ENCODE data around the gene LPP. TPM values are rescaled to one million over a fixed set of nuclear protein-coding genes. Genes with fewer than 3 reads are reported as not detected.
"Not testable (repeated sequence)": the region's sequence is repeated elsewhere in the genome, so short reads cannot be mapped to it uniquely, and the experiment has no call there.

The LPP gene
- total RNA-seq, 1 donor from 2014 or later, result 23.0 TPM

DNA sequence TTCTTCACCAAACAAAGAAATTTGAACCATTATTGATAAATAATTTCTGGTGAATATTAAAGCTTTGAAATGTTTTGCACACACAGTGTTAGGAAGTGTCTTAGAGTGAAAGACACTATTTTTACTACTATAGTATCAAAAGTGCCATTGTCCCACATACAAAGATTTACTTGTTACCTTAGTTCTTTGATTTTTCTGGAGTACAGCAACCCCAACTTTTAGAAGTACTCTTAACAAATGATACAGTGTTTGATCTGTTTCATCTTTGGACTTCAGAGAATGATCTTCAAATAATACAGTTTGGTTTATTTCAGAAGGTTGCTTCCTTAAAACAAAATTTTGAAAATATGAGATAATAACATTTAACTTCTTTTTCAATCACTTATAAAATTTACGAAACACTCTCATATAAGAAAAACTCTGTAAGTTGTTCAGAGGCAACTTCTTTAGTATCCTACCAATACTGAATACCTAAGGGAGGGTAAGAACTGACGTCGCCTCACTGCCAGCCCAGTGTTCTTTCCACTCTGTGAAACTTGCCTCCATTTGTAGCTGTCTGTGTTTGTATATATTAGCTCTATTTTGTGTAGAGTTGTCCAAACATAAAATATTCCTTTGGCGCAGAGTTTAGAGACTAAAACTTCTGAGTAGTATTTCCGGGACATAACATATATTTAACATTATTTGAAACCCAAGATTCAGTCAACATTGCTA is 464.2 kb downstream of the LPP start:
- no peak for DNase-seq (ENCODE audit: low read depth in 2 of 2)

DNA sequence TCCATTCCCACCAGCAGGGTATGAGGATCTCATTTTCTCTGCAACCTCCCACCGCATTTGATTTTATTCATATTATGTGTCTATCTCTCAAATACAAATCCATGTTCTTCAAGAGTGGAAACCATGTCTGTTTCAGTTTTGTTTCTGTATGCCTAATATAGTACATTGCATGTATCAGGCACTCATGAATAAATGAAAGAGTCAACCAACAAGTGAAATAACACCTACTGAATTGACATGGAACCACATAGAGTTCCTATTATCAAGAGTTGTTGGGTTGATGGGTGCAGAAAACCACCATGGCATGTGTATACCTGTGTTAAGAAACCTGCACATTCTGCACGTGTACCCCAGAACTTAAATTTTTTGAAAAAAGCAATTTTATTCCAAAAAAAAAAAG is 466.8 kb downstream of the LPP start:
- no peak for DNase-seq (ENCODE audit: low read depth in 2 of 2)

DNA sequence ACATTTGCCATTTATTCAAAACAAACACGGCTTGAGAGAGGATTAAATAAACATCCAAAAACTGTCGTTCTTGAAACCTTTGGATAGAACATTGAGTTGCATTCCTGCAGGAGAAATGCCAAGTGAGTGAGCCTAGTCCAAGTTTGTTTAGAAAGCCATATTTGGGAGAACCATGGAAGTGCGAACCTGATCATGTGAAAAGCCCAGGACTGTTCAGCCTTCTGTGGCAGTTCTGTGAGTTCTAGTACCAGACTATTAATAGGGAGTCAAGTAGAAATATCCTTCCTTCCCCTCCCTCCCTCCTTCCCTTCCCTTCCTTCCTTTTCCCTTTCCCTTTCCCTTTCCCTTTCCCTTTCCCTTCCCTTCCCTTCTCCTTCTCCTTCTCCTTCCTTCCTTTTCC is 470.4 kb downstream of the LPP start:
- DNase-seq (ENCODE audit: low read depth in 2 of 2), result peak in 1 of 2 donors; percentile 10

DNA sequence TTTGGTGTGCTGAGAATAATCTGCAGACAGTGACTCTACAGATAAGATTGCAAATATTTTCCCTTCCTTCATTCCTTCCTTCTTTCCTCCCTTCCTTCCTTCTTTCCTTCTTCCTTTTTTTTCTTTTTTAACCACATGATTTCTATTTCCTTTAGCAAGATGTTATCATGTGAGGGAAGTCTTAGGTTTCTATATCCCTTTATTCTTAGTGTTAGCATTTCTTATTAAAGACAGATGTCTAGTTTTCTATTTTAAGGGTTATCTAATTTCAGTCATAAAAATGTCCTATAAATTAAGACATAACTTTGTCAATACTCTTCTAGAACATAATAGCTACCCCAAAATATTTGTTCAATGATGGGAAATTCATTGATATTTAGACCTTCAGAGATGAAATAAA is 470.9 kb downstream of the LPP start:
- DNase-seq (ENCODE audit: low read depth in 2 of 2), result no peak

DNA sequence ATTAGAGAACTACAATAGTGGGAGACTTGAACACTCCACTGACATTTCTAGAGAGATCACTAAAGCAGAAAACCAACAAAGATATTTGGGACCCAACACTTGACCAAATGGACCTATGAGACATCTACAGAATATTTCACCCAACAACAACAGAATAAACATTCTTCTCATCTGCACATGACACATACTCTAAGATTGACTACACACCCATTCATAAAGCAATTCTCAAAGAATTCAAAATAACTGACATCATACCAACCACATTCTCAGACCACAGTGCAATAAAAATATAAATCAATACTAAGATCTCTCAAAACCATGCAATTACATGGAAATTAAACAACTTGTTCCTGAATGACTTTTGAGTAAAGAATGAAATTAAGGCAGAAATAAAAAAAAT is 473.7 kb downstream of the LPP start:
- peak in 1 of 2 donors; percentile 63 for DNase-seq (ENCODE audit: low read depth in 2 of 2)

DNA sequence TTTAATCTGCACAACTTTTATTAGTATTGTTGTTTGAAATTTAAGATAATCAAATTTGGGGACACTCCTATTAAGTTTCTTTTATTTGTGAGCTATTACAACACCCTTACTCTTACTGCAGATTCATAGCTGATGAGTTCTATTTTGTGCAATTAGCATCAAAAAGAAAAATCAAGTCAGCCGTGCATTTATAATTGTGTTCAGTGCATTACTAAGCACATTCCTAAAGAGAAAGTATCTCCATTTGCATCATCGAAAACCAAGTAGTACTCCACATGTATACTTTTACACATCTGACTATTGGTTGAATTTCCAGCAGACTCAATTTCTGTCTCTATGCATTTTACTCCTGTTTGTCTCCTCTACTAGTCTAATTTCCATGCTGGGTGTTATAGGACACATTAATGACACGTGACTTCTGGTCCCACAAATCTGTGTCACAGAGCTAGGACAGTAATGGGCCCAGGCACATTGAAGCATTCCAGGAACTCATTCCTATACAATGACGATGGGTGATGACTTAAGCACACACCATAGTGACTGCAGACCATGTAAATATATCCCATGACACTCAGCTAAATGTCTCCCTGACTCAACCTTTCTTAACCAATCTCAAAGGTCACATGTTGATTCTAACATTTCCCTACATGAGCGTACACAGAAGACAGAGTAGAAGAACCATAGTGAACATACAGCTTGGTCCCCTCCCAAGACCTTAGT is 477.5 kb downstream of the LPP start:
- no peak for DNase-seq (ENCODE audit: low read depth in 2 of 2)

DNA sequence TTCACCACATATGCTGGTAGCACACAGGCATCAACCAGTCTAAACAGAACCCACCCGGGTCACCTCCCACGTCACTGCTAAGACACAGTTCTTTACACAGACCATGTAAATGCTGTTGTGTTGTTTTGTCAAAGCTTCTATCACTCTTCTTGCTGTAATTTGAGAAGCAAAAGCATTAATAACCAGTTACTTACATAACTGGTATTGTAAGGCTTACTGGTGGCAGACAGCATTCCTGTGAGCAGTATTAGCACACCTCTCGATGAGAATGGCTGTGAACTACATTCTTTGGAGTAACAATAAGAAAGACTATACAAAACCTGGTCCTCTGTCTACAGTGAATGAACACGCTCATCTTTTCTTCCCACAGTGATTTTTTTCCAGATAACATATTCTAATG is 479.2 kb downstream of the LPP start:
- no peak for DNase-seq (ENCODE audit: low read depth in 2 of 2)

DNA sequence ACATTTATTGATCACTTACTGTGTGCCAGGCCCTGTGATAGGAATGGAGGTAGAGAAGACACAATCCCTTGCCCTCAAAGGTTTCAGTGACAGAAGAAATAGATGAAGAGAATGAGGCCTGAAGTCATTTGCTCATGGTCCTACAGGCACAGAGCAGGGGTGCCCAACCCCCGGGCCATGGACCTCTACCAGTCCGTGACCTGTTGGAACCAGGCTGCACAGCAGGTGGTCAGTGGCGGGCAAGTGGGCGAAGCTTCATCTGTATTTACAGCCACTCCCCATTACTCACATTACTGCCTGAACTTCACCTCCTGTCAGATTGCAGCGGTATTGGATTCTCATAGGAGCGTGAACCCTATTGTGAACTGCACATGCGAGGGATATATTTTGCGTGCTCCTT is 480.3 kb downstream of the LPP start:
- DNase-seq (ENCODE audit: low read depth in 2 of 2), result no peak

DNA sequence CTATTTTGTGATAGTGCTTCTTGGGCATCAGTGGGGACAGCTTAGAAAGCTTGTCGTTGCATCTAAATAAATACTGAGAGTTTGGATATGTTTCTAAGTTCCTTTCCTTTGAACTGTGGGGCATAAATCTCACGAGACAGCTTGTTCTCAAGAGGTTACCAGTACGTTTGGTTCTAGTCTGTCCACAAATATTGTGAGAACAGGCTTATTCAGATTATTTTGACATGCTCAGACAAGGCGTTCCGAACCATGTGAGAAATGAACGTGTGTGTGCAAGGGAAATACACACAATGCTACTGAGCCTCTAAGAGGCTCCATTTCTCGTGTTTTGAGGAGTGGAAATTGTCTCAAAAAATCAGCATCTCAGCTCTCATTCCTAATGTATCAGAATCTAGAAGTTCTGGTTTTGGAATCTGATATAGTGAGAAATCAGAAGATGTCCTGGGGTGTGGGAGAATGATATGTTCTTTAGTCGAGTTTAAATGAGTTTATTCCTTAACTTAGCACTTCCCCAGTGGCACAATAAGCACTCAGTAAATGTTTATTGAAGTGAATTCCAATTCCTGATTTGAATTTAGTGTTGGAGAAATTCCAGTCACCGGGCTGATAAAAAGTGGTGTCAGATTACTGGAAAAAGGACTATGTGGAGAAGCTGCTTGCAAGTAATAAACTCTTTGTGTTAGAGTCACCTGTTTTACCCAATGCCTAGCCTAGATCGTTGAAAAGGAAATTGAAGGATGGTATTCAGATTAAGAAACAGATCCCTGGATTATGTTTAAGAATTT is 481.5 kb downstream of the LPP start:
- DNase-seq (ENCODE audit: low read depth in 2 of 2), result no peak

DNA sequence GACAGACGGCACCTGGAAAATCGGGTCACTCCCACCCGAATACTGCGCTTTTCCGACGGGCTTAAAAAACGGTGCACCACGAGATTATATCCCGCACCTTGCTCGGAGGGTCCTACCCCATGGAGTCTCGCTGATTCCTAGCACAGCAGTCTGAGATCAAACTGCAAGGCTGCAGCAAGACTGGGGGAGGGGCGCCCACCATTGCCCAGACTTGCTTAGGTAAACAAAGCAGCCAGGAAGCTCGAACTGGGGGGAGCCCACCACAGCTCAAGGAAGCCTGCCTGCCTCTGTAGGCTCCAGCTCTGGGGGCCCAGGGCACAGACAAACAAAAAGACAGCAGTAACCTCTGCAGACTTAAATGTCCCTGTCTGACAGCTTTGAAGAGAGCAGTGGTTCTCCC is 482.3 kb downstream of the LPP start:
- DNase-seq (ENCODE audit: low read depth in 2 of 2), result not testable (repeated sequence)

DNA sequence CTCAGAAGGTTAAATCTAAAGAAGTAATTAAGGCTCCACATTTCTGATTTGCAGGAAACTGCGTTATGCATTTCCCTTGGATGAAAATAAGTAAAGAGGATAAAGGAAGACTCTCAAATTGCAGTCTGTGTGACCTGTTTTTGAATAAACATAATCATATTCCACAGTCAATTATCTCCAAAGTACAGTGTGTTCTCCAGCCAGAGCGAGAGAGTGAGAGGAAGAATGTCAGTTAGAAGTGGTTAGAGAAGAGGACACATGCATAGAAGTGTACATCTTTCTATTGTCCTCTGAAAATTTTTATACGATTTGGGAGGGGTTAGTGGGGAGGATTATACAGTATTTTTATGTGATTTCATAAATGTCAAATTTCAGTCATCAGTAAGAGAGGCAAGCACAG is 487.1 kb downstream of the LPP start:
- no peak for DNase-seq (ENCODE audit: low read depth in 2 of 2)

DNA sequence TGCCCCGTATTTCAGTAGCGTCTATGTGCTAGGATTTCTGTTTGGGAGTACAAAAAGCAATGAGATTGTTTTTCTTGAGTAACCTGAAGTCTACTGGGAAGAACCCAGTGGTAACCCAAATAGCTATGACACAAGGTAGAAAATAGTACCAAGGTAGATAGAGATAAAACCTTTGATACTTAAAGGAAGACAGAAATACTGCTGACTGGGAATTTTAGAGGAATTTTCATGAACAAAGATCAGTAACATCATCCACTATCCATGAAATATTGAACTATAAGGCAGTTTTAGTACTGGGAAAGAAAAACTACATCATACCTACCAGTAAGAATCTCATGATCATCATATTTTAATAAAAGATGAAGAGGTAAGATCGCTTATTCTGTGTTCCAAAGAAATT is 489.8 kb downstream of the LPP start:
- DNase-seq (ENCODE audit: low read depth in 2 of 2), result no peak

DNA sequence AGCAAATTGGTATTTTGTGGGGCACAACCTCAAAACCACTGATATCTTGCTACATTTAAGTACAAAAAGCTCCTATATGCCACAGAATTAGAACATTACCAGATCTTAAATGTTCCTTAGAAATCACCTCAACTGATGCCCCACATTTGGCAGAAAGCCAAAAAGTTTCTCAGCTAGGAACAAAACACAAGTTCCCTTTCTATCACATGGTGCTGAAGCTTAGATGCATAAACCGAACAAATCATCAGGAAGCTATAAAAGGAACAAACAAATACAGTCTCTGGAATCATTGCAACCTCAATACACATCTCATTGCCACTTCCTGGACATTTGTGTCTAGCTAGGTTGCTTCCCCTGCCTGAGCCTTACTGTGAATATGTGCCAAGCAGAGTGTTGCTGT is 492.6 kb downstream of the LPP start:
- peak; percentile 4 to 65 for DNase-seq (ENCODE audit: low read depth in 2 of 2)

DNA sequence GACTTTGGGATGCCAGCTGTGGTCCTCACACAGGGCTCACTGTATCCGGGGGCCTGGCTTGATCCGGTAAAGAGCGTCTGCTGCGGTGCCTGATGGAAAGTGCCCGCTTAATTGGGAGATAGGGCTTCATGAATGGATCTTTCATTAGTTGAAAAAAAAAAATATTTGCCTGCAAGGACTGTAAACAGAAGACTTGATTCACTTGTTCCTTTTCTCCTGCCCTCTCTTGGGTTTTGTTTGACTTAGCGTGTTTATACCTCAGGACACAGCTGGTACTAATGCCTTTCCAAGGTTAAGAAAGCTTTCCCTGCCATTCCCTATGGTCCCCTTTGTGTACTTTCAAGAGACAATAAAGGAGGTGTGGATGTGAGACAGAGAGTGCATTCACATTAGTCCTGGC is 493.3 kb downstream of the LPP start:
- DNase-seq (ENCODE audit: low read depth in 2 of 2), result no peak

DNA sequence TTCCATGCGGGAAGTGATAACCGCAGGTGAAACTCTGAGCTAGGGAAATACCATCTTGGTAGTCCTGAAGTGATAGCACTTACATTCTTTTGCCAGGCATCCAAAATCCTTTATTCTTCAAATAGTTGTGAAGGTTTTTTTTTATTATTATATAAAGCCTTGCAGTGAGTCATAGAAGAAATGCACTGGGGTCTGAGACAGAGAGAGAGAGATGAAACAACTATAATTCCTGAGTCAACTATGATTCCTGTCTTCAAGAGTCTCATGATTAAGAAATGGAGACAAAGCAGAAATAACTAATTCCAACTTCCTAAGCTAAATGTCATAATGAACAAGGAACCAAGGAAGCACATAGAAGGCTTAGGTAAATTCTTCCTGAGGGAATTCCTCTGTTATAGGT is 495.6 kb downstream of the LPP start:
- peak in 1 of 2 donors; percentile 16 for DNase-seq (ENCODE audit: low read depth in 2 of 2)

DNA sequence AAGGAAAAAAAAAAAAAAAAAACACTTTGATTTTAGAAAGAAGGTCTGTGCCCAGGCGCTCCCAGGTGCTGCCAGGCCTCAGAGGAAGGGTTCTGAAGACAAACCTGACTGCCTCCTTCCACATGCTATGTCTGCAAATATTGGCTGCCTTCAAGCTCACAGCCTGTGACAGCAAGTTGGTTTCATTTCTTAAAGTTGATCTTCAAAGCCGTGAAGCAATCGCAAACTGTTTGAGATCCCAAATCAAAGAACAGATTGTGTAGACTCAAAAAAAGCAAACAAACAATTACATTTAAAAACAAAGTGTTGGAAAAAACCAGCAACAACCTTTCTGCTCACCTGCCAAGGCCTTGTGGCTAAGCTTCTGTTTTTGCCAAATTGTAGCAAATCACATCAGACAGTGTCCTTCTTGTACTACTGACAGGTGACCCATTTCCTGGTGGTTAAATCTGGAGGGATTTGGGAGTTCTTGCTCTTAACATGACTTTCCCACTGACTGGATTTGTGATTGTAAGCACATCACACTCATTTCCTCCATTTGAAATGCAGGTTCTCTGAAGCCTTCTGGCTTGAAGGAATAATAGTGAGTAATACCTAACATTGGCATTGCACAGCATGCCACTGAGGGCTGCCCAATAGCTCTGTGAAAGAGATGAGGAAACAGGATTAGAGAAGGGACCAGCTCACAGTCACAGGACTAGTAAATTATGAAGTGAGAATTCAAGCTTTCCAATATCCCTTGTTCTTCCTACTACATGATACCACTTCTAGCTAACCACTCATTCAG is 502.4 kb downstream of the LPP start:
- peak in 1 of 2 donors; percentile 75 for DNase-seq (ENCODE audit: low read depth in 2 of 2)

DNA sequence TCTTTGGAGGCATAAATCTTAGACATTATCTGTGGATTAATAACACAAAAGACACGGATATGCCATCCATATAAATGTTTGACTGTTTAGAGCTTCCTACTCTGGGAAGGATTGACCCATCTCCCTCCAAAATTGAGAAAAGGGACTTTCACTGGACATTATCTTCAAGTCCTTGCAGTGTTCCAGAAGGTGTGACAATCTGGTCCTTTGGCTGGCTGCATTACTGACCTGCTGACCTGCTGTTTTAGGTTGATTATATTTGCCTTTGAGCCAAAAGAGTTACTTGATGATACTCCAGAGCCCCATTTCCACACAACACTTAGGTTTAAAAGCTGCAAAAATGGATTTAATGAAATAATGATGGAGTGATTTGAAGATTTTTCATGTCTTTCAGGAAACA is 504.6 kb downstream of the LPP start:
- no peak for DNase-seq (ENCODE audit: low read depth in 2 of 2)

DNA sequence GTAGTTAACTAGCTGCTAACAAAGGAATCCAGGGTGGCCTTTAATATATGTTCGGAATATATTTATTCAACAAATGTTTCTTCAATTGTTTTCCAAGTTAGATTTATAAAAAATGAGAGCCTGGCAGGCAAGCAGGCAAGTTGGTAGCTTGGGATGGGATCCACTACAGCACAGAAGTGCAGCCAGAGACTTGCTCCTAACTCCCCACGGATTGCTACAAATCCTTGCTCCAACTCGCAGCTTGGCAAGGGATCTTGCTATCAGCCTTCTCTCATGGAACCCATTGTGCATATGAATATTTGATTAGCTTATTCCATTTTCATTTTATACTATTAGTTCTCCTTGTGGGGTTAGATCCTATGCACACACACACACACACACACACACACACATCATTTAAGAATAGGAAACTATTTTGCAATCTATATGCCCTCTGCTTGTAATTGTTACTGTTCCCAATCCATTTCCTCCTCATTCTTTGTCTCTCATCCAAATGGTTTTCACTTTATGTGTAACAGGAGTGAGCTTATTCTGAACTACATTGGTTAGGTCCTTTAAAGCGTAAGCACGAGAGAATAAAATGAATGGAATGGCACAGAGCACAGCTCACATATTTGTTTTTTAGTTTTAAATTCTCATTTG is 505.6 kb downstream of the LPP start:
- DNase-seq (ENCODE audit: low read depth in 2 of 2), result peak in 1 of 2 donors; percentile 57

DNA sequence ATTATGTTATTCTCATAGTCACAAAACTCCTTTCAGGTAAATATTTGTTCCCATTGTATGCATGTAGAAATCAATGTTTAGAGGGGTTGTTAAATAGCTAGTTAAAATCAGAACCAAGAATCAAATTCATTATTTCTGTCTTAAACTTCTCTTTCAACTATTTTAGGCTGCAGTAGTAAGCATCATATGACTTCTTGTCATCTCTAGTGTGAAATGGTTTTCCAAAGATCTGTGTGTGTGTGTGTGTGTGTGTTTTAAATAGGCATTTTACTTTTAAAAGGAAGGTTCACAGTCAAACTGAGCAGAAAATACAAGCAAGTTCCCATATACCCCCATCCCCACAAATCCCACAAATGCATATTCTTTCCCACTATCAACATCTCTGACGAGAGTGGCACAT is 506.5 kb downstream of the LPP start:
- DNase-seq (ENCODE audit: low read depth in 2 of 2), result no peak

DNA sequence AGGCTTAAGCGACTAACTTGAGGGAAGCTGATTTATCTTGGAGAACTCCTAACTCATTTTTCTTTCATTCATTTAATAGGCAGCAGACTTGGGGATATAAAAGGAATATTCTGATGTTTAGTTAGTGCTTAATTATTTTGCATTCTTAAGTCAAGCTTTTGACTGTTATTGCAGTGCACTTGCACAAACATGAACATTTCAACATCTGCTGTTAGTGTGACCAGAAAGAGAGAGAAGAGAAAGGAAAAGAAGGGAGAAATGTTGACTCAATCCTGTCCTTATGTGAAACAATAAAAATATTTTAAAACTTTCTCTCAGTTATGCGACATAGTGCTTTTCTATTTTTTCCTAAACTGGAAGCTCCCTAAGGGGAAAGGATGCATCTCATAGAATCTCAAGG is 507.8 kb downstream of the LPP start:
- no peak for DNase-seq (ENCODE audit: low read depth in 2 of 2)

DNA sequence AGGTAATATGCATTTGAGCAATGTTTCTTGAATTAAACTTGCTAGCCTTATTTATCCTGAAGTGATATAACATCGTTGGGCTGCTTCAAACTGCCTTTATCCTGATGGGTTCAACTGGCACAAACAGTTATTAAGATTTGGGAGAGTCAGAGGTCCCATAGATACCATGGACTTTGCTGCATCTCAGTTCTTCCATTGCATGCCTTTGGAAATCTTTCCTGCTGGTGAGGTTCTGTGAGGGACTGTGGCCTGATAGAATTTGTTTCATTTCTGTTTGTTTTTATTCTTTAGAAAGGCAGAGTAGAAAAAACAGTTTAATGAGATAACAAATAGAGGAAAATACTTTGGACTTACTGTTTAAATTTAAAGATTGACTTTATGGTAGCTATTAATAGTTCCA is 508.3 kb downstream of the LPP start:
- no peak for DNase-seq (ENCODE audit: low read depth in 2 of 2)

Measured in lung microvascular endothelial cell (primary cell).